ENCODE results near the gene DRAM2. TPM values are rescaled to one million over a fixed set of nuclear protein-coding genes. Genes with fewer than 3 reads are reported as not detected.

DRAM2 gene
- total and polyA plus RNA-seq, 2 of the 4 experiments (the other 2 are of a cell fraction): 31.4 to 66.3 TPM

DNA sequence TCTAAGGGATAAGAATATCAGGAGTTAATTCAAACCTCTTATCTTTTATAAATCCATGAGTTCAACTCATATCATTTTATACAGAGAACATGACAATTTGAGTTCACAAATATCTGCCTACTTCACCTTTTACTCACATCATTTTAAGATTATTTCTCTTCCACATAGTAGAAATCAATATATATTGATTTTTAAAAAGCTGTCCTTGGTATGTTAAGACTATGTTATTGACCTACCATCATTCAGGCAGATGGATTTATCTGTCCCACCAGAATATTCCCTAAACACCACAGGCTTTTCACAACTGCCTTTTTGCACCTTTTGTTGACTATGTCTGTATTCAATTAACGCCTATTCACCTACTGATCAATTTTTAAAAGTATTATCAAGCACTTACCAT is 13.5 kb downstream of the DRAM2 start:
- Histone ChIP-seq H3K36me3 (ENCODE audit: control insufficient read depth, insufficient read depth, low read length) (peaks cover 11% of the 10 kb centered on the region; the same call in 1 of the 2 replicates), H3K27me3 (ENCODE audit: control insufficient read depth, insufficient read depth, low read length) (no peaks in the 10 kb centered on the region), H3K9ac (ENCODE audit: low read depth, low read length) (no peak overlapping the region), H2BK5ac (ENCODE audit: low read depth, low read length, poor library complexity, severe bottlenecking) (no peak overlapping the region), H3K4me3 (ENCODE audit: insufficient read depth, low read depth, low read length) (no peak overlapping the region), H3K9me3 (ENCODE audit: control insufficient read depth, insufficient read depth, low read length) (no peaks in the 10 kb centered on the region), H2BK15ac (ENCODE audit: low read depth, low read length) (no peak overlapping the region), H4K91ac (ENCODE audit: insufficient read depth, low read depth, low read length) (no peak overlapping the region), H3K56ac (ENCODE audit: extremely low read depth, insufficient read depth, low read length) (no peak overlapping the region), H2AK9ac (replicated peaks; ENCODE audit: low read depth, low read length, poor library complexity) (no peak overlapping the region), H4K20me1 (ENCODE audit: insufficient read depth, low read length) (no peaks in the 10 kb centered on the region), H2BK20ac (ENCODE audit: low read depth, low read length) (no peak overlapping the region), H4K5ac (ENCODE audit: low read depth, low read length) (no peak overlapping the region), H2AFZ (replicated peaks; ENCODE audit: low read length, poor library complexity) (no peak overlapping the region), H2BK120ac (ENCODE audit: low read depth, low read length) (no peak overlapping the region), H2AK5ac (ENCODE audit: low read depth, low read length) (no peak overlapping the region), H3K23ac (ENCODE audit: low read depth, low read length) (no peak overlapping the region), H3K4ac (ENCODE audit: low read depth, low read length) (no peak overlapping the region), H3K14ac (replicated peaks; ENCODE audit: low read depth, low read length) (no peak overlapping the region), H4K8ac (ENCODE audit: low read depth in 2 of 2, low read length in 2 of 2) (no peak overlapping the region), H3K4me1 (ENCODE audit: control insufficient read depth, insufficient read depth, low read length) (no peaks in the 10 kb centered on the region), H3K18ac (ENCODE audit: low read depth, low read length) (no peak overlapping the region), H3K79me1 (ENCODE audit: low read depth in 1 of 2, low read length in 2 of 2) (peaks cover 0 to 4% of the 10 kb centered on the region in 2 experiments; a peak in 1 of 4 replicates), H3K9me1 (ENCODE audit: insufficient read depth, low read length) (no peaks in the 10 kb centered on the region; the same call in 1 of the 2 replicates), H3K27ac (ENCODE audit: insufficient read depth, low read length) (no peak overlapping the region), H3K4me2 (ENCODE audit: low read depth, low read length) (no peak overlapping the region)
- 86% methylated on average over 1 of the region's 1 CpG; no CpG with 5 or more reads in 1 of the 2 experiments for WGBS, 2 experiments (ENCODE audit: extremely low coverage in 2 of 2, insufficient read length in 1 of 2)
- dilution Hi-C loops (cut with HindIII; ENCODE audit: low sequenced_read_pairs, unreplicated experiment) (no loop called here), in situ Hi-C loops (cut with MboI; ENCODE audit: low sequenced_read_pairs) (no loop called here), intact Hi-C loops (cut with micrococcal nuclease) (no loop called here)
- CTCF ChIA-PET: no interaction called here
- POLR2A ChIA-PET (ENCODE audit: unreplicated experiment): no interaction called here
- BruUV-seq (replicated peaks): no TSS peak
- no peak for ATAC-seq (ENCODE audit: low read depth)
- DNase-seq: no peak
- TF ChIP-seq, protein P1, sequence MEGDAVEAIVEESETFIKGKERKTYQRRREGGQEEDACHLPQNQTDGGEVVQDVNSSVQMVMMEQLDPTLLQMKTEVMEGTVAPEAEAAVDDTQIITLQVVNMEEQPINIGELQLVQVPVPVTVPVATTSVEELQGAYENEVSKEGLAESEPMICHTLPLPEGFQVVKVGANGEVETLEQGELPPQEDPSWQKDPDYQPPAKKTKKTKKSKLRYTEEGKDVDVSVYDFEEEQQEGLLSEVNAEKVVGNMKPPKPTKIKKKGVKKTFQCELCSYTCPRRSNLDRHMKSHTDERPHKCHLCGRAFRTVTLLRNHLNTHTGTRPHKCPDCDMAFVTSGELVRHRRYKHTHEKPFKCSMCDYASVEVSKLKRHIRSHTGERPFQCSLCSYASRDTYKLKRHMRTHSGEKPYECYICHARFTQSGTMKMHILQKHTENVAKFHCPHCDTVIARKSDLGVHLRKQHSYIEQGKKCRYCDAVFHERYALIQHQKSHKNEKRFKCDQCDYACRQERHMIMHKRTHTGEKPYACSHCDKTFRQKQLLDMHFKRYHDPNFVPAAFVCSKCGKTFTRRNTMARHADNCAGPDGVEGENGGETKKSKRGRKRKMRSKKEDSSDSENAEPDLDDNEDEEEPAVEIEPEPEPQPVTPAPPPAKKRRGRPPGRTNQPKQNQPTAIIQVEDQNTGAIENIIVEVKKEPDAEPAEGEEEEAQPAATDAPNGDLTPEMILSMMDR (conservative IDR thresholded peaks at IDR 0.05; ENCODE audit: low read depth, low read length): no peak
- TF ChIP-seq MXI1 (IDR thresholded peaks at IDR 0.05; ENCODE audit: borderline replicate concordance, low read depth, low read length) (no peak), BHLHE40 (IDR thresholded peaks at IDR 0.05; ENCODE audit: low read depth, low read length) (no peak), RCOR1 (IDR thresholded peaks at IDR 0.05; ENCODE audit: insufficient replicate concordance, low read length) (no peak), MAZ (IDR thresholded peaks at IDR 0.05; ENCODE audit: borderline replicate concordance, low read depth, low read length) (no peak), FOS (IDR thresholded peaks at IDR 0.05; ENCODE audit: low read depth, low read length) (no peak), RFX5 (IDR thresholded peaks at IDR 0.05; ENCODE audit: low read depth, low read length) (no peak), SMC3 (IDR thresholded peaks at IDR 0.05; ENCODE audit: low read depth, low read length) (no peak), POLR2A (IDR thresholded peaks at IDR 0.05; ENCODE audit: low read depth, low read length) (no peak), CEBPB (IDR thresholded peaks at IDR 0.05; ENCODE audit: low read depth, low read length) (no peak), NFE2L2 (IDR thresholded peaks at IDR 0.05; ENCODE audit: low read depth, low read length) (no peak), RAD21 (IDR thresholded peaks at IDR 0.05; ENCODE audit: low read length) (no peak), MAFK (IDR thresholded peaks at IDR 0.05; ENCODE audit: low read depth, low read length) (no peak)
